IgD-negative memory B cell (primary cell): ENCODE data around the gene IL17C. TPM values are rescaled to one million over a fixed set of nuclear protein-coding genes. Genes with fewer than 3 reads are reported as not detected.
A peak's percentile ranks its signal among the peaks of the same experiment; 100 is the strongest.

Experiments
- H3K27ac Mint-ChIP-seq, 3 donors: one replicate each; pipeline ENCODE4 v1.8.0; 2020 to 2022; ENCODE audit warnings: mild to moderate bottlenecking in 3 of 3, mixed read lengths in 3 of 3, moderate library complexity in 1 of 3
- H3K27me3 Mint-ChIP-seq: one replicate; pipeline ENCODE4 v1.8.0; 2021; ENCODE audit warnings: mixed read lengths
- H3K36me3 Mint-ChIP-seq: one replicate; pipeline ENCODE4 v1.8.0; 2020; ENCODE audit warnings: mild to moderate bottlenecking, mixed read lengths
- H3K4me1 Mint-ChIP-seq, 3 donors: one replicate each; pipeline ENCODE4 v1.8.0; 2020 to 2022; ENCODE audit warnings: mixed read lengths in 3 of 3, mild to moderate bottlenecking in 1 of 3
- H3K4me3 Mint-ChIP-seq, 4 donors: one replicate each; pipeline ENCODE4 v1.8.0; 2020 to 2022; ENCODE audit warnings: mild to moderate bottlenecking in 4 of 4, mixed read lengths in 4 of 4, moderate library complexity in 3 of 4
- H3K9me3 Mint-ChIP-seq, 3 donors: one replicate each; pipeline ENCODE4 v1.8.0; 2020 to 2021; ENCODE audit warnings: mixed read lengths in 3 of 3, mild to moderate bottlenecking in 1 of 3
- polyA plus RNA-seq: library from polyadenylated mRNA; unstranded; fragments of 300-500 nt; fragmentation: Illumina TruSeq; gene quantifications from one replicate; pipeline ENCODE4 v1.2.3, GENCODE V29; 2021

IL17C gene
- polyA plus RNA-seq, 1 donor from 2014 or later, result not detected

DNA sequence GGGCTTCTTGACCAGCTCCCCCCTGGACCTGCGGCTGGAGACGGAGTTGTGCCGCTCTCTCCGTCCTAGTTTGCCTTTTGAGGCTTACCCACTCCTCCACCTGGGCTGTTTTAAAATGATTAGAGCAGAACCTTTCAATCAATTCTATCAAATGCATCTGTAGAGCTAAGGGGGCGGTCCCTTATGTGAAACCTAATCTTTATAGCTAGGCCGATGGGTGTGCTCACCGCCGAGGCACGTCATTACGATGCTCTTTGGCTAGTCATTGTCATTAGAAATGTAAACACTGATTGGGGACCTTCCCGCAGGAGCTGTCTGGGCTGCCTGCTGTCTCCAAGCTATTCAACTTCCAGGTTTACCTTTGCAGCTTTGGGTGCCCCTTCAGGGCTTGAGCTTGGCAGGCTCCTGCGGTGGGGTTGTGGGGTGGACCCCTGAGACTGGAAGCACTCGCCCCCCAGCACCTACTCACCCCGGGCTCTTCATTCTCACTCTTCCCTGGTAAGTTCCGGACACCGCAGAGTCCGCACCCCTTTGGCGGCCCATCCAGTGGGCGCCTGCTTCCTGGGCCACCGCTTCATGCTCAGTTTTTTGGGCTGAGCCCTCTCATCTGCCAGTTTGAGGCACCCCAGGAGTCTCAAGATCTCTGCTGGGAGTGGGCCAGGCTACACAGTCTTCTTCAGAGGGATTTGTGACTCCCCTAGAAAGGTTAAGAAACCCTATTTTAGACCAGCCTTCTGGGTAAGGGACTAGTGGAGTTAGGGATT, 20.9 kb upstream of the IL17C start:
- Mint-ChIP-seq H3K27ac (no peak overlapping the region), H3K4me3 (peak overlapping the region in 1 of 4 donors; percentile 56), H3K27me3 (no peaks in the 10 kb centered on the region), H3K4me1 (peaks cover 0 to 3% (median 0%) of the 10 kb centered on the region in 3 donors), H3K9me3 (no peaks in the 10 kb centered on the region), H3K36me3 (no peaks in the 10 kb centered on the region)

DNA sequence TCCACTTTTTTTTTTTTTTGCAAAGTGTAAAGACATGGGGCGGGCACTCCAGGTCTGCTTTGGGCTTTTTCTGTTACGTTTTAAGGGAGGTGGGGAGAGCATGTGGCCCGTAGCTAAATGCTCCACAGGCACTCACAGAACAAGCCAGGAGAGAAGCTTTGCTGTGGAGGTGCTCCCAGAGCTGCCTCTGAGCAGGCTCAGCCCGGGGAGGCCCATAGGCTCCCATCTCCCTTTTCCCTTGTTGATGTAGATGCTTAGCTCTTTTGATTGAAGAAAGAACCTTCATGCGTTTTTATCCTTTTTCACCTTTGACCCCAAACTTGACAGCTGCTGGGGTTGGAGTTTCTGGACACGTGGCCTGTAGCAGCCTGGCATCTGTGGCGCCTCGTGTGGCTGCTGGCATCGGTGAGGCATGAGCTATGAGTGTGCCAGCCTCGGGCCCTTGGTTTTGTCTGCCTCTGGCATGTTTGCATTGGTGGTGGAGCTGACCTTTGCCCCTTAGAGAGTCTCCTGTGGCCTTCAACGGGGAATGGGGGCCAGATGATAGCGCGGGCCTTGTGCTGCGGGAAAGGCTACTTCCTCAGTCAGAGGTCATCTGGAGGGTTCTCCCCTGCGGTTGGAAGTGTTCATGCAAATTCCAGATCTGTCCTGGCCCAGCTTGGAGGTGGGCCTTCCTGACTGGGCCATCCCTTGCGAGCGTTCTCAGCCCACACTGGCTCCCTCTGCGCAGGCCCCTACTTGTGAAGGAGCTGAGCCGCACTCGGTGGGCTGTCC, 20.0 kb upstream of the IL17C start:
- H3K36me3 Mint-ChIP-seq, result no peaks in the 10 kb centered on the region
- no peaks in the 10 kb centered on the region for H3K27me3 Mint-ChIP-seq
- no peak overlapping the region for H3K27ac Mint-ChIP-seq
- H3K9me3 Mint-ChIP-seq, result no peaks in the 10 kb centered on the region
- H3K4me1 Mint-ChIP-seq, result peaks cover 0 to 3% (median 0%) of the 10 kb centered on the region in 3 donors
- H3K4me3 Mint-ChIP-seq, result peak overlapping the region in 1 of 4 donors; percentile 22

DNA sequence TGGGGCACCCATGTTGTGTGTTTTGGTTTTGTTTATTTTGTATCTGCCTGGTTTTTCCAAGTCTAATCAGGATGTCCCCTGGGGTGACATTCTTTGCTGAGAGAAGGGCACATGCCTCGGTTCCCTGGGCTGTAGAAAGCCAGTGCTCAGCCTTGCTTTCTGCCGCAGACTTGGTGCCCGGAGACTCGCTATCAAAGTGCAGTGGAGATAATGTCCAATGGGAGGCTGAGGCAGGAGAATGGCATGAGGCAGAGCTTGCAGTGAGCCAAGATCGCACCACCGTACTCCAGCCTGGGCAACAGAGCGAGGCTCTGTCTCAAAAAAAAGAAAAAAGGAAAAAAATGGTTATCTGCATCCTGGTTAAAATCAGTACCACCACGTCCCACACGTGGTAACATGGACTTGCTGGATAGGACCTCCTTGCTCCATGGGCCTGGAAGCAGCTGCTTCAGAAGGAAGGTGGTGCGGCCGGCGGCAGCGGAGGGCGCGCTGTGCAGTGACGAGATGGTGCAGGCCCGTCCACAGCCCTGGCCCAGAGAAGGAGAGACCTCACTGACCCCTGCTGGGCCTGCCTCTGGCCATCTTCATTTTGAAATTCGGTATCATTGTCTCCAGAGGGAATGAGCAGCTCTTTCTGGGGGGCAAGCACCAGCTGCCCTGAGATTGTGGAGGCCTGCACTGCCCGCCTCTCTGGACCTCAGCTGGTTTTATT, 19.3 kb upstream of the IL17C start:
- Mint-ChIP-seq H3K27ac (peak overlapping the region in 2 of 3 donors; percentile 68 to 90), H3K36me3 (no peaks in the 10 kb centered on the region), H3K9me3 (no peaks in the 10 kb centered on the region), H3K4me1 (peaks cover 0 to 3% (median 0%) of the 10 kb centered on the region in 3 donors), H3K4me3 (peak overlapping the region in 1 of 4 donors; percentile 60), H3K27me3 (no peaks in the 10 kb centered on the region)

DNA sequence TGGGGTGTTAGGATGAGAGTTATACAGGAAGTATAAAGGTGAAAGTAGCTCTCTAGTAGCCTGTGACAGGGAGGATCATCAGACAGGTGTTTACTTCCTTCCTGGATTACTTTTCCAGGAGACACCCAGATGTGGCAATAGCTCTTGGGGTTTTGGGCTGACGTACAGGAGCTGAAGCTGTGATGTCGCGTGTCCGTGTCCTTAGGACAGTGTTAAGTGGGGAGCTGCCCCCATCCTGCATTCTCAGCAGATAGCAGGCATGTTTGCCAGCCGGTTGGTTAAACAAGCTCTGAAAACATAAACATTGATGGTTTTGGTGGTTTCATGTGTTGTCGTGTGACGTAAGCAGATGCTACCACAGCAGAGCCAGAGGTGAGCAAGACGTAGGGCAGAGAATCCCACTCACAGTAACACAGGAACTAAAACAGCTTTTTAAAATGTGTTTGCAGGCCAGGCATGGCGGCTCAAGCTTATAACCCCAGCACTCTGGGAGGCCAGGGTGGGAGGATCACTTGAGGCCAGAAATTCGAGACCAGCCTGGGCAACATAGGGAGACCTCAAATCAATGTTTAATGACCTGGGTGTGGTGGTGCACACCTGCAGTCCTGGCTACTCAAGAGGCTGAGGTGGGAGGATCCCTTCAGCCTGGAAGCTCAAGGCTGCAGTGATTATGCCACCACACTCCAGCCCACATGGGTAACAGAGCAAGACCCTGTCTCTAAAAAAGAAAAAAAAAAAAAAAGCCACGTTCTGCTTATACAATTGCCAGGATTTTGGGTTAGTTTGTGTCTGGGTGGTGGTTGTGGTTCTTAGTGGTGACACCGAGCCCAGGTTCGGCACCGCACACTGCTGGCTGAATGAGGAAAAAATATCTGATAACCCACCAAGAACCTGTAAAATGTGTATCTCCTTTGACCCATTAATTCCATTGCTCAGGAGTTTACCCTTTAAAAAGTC, 18.2 kb upstream of the IL17C start:
- Mint-ChIP-seq H3K27me3 (no peaks in the 10 kb centered on the region), H3K27ac (peak overlapping the region in 2 of 3 donors; percentile 87 to 90), H3K4me1 (peaks cover 0 to 3% (median 0%) of the 10 kb centered on the region in 3 donors), H3K9me3 (no peaks in the 10 kb centered on the region), H3K4me3 (peak overlapping the region in 2 of 4 donors; percentile 12 to 51), H3K36me3 (no peaks in the 10 kb centered on the region)

DNA sequence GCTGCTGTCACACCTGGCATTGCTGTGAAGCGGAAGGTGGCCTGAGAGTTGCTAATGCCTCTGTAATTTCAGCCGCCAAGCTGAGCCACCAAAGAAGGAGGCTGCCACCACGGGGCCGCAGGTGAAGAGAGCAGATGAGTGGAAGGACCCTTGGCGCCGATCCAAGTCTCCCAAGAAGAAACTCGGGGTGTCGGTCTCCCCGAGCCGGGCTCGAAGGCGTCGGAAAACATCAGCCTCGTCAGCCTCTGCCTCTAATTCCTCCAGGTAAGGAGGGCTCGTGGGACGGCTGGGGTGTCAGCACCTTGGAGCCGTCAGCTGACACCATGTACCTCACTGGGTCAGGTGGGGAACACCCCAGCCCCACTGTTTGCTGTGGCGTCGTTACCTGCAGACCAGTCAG, 16.2 kb upstream of the IL17C start:
- Mint-ChIP-seq H3K4me1 (peaks cover 0 to 3% (median 0%) of the 10 kb centered on the region in 3 donors), H3K27ac (peak overlapping the region in 1 of 3 donors; percentile 53), H3K27me3 (no peaks in the 10 kb centered on the region), H3K36me3 (no peaks in the 10 kb centered on the region), H3K4me3 (no peak overlapping the region), H3K9me3 (no peaks in the 10 kb centered on the region)

DNA sequence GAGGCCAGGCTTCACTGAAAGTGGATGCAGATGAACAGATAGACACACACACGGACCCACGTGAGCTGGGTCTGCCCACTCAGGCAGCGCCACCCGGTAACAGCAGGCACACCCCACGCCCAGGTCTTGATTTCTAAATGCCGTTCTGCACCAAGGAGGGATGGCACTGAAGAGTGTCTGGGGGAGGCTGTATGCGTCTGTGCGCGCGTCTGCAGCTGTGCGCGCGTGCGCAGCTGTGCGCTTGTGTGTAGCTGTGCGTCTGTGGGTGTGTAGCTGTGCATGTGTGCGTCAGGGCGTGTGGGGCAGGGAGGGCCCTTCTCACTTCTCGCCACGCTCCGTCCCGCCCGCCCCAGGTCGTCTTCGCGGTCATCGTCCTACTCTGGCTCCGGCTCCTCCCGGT, 15.5 kb upstream of the IL17C start:
- Mint-ChIP-seq H3K27ac (peak overlapping the region in 1 of 3 donors; percentile 53), H3K9me3 (no peaks in the 10 kb centered on the region), H3K4me1 (peaks cover 0 to 3% (median 0%) of the 10 kb centered on the region in 3 donors), H3K4me3 (no peak overlapping the region), H3K27me3 (no peaks in the 10 kb centered on the region), H3K36me3 (no peaks in the 10 kb centered on the region)

DNA sequence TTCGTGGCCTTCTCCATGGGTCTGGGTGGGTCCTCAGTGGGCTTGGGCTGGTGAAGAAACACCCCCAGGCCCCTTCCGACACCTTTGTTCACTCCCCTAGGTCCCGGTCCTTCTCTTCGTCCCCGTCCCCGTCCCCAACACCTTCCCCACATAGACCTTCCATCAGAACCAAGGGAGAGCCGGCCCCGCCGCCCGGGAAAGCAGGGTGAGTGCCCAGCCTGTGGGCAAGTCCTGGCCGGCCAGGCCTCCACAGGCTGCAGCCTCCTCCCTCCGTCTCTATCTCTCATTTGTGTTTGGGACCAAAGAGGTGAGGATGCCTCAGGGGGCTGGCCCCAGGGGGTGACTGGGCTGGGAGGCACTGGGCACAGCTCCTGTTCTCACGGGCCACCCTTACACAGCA, 14.5 kb upstream of the IL17C start:
- Mint-ChIP-seq H3K27ac (no peak overlapping the region), H3K36me3 (no peaks in the 10 kb centered on the region), H3K4me1 (peaks cover 0 to 3% (median 0%) of the 10 kb centered on the region in 3 donors), H3K9me3 (no peaks in the 10 kb centered on the region), H3K4me3 (peak overlapping the region in 1 of 4 donors; percentile 23), H3K27me3 (no peaks in the 10 kb centered on the region)

DNA sequence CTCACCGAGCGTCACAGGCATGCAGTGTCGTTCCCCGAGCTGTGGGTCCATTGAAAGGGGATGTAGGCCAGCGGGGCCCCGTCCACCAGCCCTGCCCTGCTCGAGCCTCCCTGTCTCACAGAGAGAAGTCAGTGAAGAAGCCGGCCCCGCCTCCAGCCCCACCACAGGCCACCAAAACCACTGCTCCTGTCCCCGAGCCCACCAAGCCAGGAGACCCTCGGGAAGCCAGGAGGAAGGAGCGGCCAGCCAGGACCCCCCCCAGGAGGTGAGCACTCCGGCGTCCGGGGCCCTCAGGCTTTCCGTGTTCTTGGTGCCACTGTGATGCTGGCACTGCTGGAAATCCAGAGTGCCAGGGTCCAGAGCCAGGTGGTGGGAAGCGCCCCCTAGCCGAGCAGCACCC, 13.9 kb upstream of the IL17C start:
- no peaks in the 10 kb centered on the region for H3K9me3 Mint-ChIP-seq
- H3K4me1 Mint-ChIP-seq, result peaks cover 0 to 2% (median 0%) of the 10 kb centered on the region in 3 donors
- no peak overlapping the region for H3K4me3 Mint-ChIP-seq
- no peaks in the 10 kb centered on the region for H3K36me3 Mint-ChIP-seq
- no peak overlapping the region for H3K27ac Mint-ChIP-seq
- H3K27me3 Mint-ChIP-seq, result no peaks in the 10 kb centered on the region

DNA sequence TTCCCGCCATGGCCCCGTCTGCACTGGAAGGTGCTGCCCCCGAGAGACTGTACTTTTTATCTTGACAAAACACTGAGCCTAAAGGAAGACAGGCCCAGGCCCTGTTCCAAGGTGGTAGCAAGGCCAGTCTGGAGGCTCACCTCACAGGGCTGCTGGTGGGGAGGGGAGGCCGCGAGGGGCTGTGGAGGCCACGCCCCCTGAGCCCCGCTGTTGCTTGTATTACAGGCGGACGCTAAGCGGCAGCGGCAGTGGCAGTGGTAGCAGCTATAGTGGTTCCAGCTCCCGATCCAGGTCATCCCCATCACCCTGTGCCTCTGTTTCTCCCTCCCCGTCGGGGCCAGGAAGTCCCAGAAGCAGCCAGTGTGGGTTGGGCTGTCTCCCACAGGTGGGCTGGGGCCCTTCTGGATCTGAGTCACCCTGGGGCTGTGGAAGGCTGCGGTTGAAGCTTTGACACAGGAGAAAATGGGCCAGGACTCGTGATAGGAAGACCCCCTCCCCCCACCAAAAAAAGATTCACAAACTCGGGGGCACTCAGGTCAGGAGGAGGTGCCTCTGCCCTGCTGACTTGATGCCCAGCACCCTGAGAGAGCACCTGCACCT, 13.3 kb upstream of the IL17C start:
- Mint-ChIP-seq H3K9me3 (no peaks in the 10 kb centered on the region), H3K4me1 (peaks cover 0 to 2% (median 0%) of the 10 kb centered on the region in 3 donors), H3K36me3 (no peaks in the 10 kb centered on the region), H3K27me3 (no peaks in the 10 kb centered on the region), H3K27ac (no peak overlapping the region), H3K4me3 (no peak overlapping the region)

DNA sequence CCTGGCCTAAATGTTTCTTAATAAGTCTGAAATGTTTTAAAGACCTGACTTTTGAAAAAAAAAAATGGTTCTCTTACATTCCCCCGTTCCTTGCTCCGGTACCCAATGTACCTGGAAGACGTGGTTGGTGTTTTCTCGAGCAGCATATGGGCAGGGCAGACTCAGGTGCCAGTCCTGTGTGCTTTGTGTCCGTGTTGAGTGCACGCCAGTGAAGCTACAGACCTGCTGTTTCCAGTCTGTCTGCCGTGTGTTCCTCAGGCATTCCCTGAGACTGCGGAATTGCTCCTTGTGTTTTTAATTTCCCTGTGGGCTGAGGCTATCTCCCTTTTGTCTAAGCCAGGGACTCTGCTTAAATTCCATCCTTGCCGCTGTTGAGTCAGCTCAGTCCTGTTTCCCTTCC, 11.7 kb upstream of the IL17C start:
- Mint-ChIP-seq H3K4me3 (no peak overlapping the region), H3K9me3 (no peaks in the 10 kb centered on the region), H3K4me1 (no peaks in the 10 kb centered on the region), H3K27ac (no peak overlapping the region), H3K36me3 (no peaks in the 10 kb centered on the region), H3K27me3 (no peaks in the 10 kb centered on the region)

DNA sequence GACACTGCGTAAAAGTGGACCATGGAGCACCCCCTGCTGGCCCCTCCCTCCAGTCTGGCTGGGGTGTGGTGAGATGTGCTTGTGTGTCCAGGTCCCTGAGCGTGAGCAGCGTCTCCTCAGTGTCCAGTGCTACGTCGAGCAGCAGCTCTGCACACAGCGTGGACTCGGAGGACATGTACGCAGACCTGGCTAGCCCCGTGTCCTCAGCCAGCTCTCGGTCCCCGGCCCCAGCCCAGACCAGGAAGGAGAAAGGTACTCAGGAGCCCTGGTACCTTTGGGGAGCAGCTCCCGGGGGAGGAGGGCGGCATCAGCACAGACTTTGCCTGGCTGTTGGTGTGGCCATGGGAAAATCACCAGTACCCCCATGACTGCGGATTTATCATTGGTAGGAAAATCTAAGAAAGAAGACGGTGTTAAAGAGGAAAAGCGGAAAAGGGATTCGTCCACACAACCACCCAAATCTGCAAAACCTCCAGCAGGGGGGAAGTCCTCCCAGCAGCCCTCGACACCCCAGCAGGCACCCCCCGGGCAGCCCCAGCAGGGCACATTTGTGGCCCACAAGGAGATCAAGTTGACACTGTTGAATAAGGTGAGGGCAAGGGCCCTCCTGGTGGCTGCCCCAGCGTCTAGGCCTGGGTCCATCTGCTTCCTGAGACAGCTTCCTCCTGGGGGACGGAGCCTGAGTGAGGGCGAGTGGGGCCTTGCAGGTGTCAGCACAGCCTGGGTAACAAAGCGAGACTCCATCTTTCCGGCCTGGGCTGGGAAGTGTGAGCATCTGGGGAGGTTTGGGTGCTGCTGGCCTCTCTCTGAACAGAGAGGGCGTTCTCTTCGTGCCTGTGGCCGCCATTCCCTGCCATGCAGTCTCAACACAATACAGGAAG, 10.6 kb upstream of the IL17C start:
- H3K9me3 Mint-ChIP-seq, result no peaks in the 10 kb centered on the region
- H3K27ac Mint-ChIP-seq, result no peak overlapping the region
- H3K4me3 Mint-ChIP-seq, result no peak overlapping the region
- H3K36me3 Mint-ChIP-seq, result peaks cover 1% of the 10 kb centered on the region
- H3K27me3 Mint-ChIP-seq, result no peaks in the 10 kb centered on the region
- H3K4me1 Mint-ChIP-seq, result no peaks in the 10 kb centered on the region

DNA sequence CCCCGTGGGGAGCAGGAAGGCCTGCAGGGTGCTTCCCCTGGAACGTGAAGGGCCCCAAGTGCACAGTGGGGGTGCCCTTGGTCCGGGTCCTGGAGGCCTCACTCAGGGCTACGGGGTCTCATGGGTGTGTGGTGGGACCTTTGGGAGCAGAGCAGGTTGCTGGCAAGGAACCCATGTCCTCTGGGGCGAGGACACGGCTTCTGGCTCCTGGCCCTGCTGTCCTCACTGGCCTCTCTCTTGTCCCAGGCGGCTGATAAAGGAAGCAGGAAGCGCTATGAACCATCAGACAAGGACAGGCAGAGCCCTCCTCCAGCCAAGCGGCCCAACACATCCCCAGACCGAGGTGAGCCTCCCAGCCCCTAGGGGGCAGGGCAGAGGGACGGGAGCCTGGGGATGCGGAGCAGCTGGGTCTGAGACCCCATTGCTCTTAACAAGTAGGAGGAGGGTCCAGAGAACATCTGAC, 9.8 kb upstream of the IL17C start:
- H3K4me1 Mint-ChIP-seq, result peaks cover 0 to 3% (median 0%) of the 10 kb centered on the region in 3 donors
- H3K27ac Mint-ChIP-seq, result peak overlapping the region in 1 of 3 donors; percentile 78
- no peak overlapping the region for H3K4me3 Mint-ChIP-seq
- H3K36me3 Mint-ChIP-seq, result peaks cover 1% of the 10 kb centered on the region
- H3K9me3 Mint-ChIP-seq, result no peaks in the 10 kb centered on the region
- no peaks in the 10 kb centered on the region for H3K27me3 Mint-ChIP-seq

DNA sequence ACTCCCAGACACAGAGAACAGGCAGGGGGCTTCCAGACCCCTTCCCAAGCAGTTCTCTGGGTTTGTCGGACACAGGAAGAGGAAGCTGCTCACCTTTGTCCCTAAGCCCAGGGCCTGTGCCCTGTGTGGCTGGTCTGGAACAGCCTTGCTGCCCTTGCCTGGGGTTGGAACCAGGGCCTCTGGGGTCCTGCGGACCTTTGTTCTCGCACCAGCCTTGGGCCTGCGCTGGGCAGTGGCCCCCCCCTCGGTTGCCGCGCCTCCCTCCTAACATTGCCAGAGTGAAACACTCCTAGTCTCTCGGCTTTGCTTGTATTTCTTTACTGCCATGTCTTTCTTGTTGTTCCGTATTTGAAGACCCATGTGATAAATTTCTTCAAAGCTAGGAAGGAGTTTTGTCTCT, 8.5 kb upstream of the IL17C start:
- no peak overlapping the region for H3K4me3 Mint-ChIP-seq
- H3K36me3 Mint-ChIP-seq, result peaks cover 1% of the 10 kb centered on the region
- H3K9me3 Mint-ChIP-seq, result no peaks in the 10 kb centered on the region

More for the DNA sequence above, 8.5 kb upstream of the IL17C start:
- Mint-ChIP-seq H3K27me3 (no peaks in the 10 kb centered on the region), H3K27ac (peak overlapping the region in 1 of 3 donors; percentile 53), H3K4me1 (peaks cover 0 to 4% (median 0%) of the 10 kb centered on the region in 3 donors)
